Ishikawa (cell line): ENCODE results near the gene NECAP2.

Source experiments
- CEBPB ChIP-seq: IDR thresholded peaks from 2 replicates; pipeline ENCODE4 v1.6.1; 2012
- CREB1 ChIP-seq: IDR thresholded peaks from 2 replicates; pipeline ENCODE4 v1.6.1; 2012; ENCODE audit warnings: low read depth
- EGR1 ChIP-seq: IDR thresholded peaks from 2 replicates; pipeline ENCODE4 v1.6.1; 2012
- EP300 ChIP-seq: IDR thresholded peaks from 2 replicates; pipeline ENCODE4 v1.6.1; 2012; ENCODE audit warnings: borderline replicate concordance
- FOXM1 ChIP-seq: IDR thresholded peaks from 2 replicates; pipeline ENCODE4 v1.6.1; 2012; ENCODE audit warnings: low read depth, borderline replicate concordance
- NFIC ChIP-seq: IDR thresholded peaks from 2 replicates; pipeline ENCODE4 v1.6.1; 2012
- RAD21 ChIP-seq: IDR thresholded peaks from 2 replicates; pipeline ENCODE4 v1.6.1; 2012; ENCODE audit warnings: low read depth
- TAF1 ChIP-seq: IDR thresholded peaks from 2 replicates; pipeline ENCODE4 v1.6.1; 2012; ENCODE audit warnings: low read depth, mild to moderate bottlenecking
- TCF12 ChIP-seq: IDR thresholded peaks from 2 replicates; pipeline ENCODE4 v1.6.1; 2012; ENCODE audit warnings: low read depth
- TEAD4 ChIP-seq: IDR thresholded peaks from 2 replicates; pipeline ENCODE4 v1.6.1; 2012
- YY1 ChIP-seq: IDR thresholded peaks from 2 replicates; pipeline ENCODE4 v1.6.1; 2012; ENCODE audit warnings: low read depth
- ZBTB7A ChIP-seq: IDR thresholded peaks from 2 replicates; pipeline ENCODE4 v1.6.1; 2012; ENCODE audit warnings: low read depth
- TF ChIP-seq, protein P1 (sequence below): IDR thresholded peaks from 2 replicates; pipeline ENCODE4 v1.6.1; 2012
- TF ChIP-seq, protein P2 (sequence below): IDR thresholded peaks from 2 replicates; pipeline ENCODE4 v1.6.1; 2012; ENCODE audit warnings: low read depth, mild to moderate bottlenecking
- TF ChIP-seq, protein P3 (sequence below): IDR thresholded peaks from 2 replicates; pipeline ENCODE4 v1.6.1; 2012

NECAP2 gene

DNA sequence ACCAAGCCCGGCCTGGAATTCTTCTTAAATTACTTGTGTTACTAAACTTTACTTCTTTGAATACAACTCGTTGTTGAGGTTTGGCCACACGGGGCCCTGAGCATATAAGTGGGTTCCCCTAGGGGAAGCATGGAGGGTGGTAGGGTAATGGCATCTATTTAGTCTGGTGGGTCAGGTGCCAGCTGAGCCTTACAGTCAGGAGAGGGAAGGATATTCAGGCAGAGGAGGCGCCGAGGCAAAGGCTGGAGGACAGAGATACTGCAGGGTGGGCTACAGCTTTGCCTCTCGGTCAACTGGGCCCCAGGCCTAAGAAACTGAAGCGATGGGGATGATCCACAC lies 424 bp upstream of the NECAP2 start:
- TF ChIP-seq RAD21: no peak
- no peak for TF ChIP-seq NFIC
- no peak for TF ChIP-seq TCF12
- TF ChIP-seq YY1: no peak
- TF ChIP-seq, protein P1, sequence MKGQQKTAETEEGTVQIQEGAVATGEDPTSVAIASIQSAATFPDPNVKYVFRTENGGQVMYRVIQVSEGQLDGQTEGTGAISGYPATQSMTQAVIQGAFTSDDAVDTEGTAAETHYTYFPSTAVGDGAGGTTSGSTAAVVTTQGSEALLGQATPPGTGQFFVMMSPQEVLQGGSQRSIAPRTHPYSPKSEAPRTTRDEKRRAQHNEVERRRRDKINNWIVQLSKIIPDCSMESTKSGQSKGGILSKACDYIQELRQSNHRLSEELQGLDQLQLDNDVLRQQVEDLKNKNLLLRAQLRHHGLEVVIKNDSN: no peak
- TF ChIP-seq ZBTB7A: no peak; the same call in 1 of the 2 replicates
- no peak for TF ChIP-seq FOXM1

DNA sequence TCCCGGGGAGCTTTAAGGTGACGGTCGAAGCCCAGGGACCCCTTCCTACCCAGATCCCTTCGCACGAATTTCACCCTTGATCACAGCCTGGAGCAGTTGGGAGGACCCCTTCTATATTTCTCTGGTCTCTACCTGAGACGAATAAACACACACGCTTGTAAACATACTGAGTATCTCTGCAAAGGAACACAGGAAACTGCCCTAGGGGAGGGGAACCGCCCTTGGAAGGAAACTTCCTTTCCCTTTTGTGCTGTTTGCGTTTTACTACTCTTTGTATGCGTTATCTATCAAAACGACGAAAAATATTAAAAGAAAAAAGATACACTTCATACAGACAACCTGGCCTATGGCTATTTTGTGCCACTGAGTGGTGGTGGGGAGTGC lies 750 bp downstream of the NECAP2 start:
- TF ChIP-seq, protein P2, sequence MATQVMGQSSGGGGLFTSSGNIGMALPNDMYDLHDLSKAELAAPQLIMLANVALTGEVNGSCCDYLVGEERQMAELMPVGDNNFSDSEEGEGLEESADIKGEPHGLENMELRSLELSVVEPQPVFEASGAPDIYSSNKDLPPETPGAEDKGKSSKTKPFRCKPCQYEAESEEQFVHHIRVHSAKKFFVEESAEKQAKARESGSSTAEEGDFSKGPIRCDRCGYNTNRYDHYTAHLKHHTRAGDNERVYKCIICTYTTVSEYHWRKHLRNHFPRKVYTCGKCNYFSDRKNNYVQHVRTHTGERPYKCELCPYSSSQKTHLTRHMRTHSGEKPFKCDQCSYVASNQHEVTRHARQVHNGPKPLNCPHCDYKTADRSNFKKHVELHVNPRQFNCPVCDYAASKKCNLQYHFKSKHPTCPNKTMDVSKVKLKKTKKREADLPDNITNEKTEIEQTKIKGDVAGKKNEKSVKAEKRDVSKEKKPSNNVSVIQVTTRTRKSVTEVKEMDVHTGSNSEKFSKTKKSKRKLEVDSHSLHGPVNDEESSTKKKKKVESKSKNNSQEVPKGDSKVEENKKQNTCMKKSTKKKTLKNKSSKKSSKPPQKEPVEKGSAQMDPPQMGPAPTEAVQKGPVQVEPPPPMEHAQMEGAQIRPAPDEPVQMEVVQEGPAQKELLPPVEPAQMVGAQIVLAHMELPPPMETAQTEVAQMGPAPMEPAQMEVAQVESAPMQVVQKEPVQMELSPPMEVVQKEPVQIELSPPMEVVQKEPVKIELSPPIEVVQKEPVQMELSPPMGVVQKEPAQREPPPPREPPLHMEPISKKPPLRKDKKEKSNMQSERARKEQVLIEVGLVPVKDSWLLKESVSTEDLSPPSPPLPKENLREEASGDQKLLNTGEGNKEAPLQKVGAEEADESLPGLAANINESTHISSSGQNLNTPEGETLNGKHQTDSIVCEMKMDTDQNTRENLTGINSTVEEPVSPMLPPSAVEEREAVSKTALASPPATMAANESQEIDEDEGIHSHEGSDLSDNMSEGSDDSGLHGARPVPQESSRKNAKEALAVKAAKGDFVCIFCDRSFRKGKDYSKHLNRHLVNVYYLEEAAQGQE: no peak
- no peak for TF ChIP-seq FOXM1
- TF ChIP-seq, protein P1: no peak
- TF ChIP-seq CREB1: no peak
- TF ChIP-seq EGR1: no peak
- TF ChIP-seq TAF1: no peak
- TF ChIP-seq TEAD4: no peak
- no peak for TF ChIP-seq CEBPB

DNA sequence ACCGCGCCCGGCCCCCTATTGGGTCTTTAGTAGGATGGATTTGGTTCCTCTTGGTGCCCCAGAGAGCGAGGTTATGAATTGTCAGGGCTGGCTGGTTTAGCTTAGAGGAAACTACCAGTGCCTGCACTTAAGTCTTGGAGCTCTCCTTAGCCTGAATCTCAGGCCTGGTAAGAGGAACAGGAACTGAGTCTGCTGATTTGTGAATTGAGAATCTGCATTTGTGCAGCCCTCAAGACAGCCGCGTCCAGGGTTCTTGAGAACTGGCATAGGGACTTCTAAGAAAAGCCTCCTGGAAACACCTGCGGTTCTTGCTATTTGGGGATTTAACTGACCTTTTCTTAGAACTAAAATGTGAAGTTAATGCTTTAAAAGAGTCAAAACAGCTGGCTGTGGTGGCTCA lies 1.7 kb downstream of the NECAP2 start:
- TF ChIP-seq, protein P2: no peak
- TF ChIP-seq FOXM1 (no peak), CREB1 (no peak), NFIC (no peak), ZBTB7A (no peak), TCF12 (no peak), RAD21 (no peak), EGR1 (no peak), TEAD4 (no peak), TAF1 (no peak)
- TF ChIP-seq, protein P1: no peak
- TF ChIP-seq, protein P3, sequence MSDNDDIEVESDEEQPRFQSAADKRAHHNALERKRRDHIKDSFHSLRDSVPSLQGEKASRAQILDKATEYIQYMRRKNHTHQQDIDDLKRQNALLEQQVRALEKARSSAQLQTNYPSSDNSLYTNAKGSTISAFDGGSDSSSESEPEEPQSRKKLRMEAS: no peak

DNA sequence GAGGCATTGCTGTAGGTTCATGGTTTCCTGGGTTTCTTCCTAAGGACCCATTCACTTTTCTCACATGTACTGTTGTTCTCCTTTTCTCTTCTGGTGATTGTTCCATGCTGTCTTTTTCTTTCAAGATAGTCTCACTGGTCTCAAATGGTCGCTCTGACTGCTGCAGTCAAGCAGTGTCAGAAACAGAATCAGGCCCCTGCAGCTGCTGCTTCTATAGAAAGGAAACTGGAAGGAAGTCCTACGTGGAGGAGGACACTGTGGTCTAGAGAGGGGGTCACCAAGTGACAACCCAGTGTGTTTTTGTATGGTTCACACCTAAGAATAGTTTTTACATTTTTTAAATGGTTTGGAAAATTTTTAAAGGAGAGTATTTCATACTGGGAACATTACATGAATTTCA lies 2.4 kb downstream of the NECAP2 start:
- TF ChIP-seq, protein P3: no peak
- TF ChIP-seq TCF12 (no peak), EGR1 (no peak), TEAD4 (no peak), YY1 (no peak), TAF1 (no peak), FOXM1 (no peak), ZBTB7A (no peak), RAD21 (no peak), EP300 (no peak), CEBPB (no peak), CREB1 (no peak)
- TF ChIP-seq, protein P2: no peak
- TF ChIP-seq, protein P1: no peak
